ENCODE measurements around the gene KAZN. TPM values are rescaled to one million over a fixed set of nuclear protein-coding genes. Genes with fewer than 3 reads are reported as not detected.

The KAZN gene
- total and polyA plus RNA-seq, 2 of the 8 experiments (the other 6 are each of a cell fraction or from before 2014, with no cell fraction given): 3.7 to 11.8 TPM

GRCh38 chr1:14903922-14904321, 305.4 kb downstream of the KAZN start (continued):
- TF ChIP-seq USF2 (IDR thresholded peaks at IDR 0.05; ENCODE audit: low read length) (no peak), KDM1A (IDR thresholded peaks at IDR 0.05; ENCODE audit: borderline replicate concordance, low read length) (no peak), NANOG (IDR thresholded peaks at IDR 0.05; ENCODE audit: insufficient read depth, low read depth, low read length, poor library complexity, severe bottlenecking) (no peak), SIRT6 (IDR thresholded peaks at IDR 0.05; ENCODE audit: low read length) (no peak)
